ENCODE data around the gene ITGBL1.

- TF ChIP-seq CTCF (IDR thresholded peaks at IDR 0.05) (no peak), POLR2A (IDR thresholded peaks at IDR 0.05) (no peak)
These were observed 3.4 kb downstream of the ITGBL1 start for GRCh38 chr13:101455863-101456262.
